GM21528 (cell line): ENCODE measurements around the gene CCDC170.
"Not testable (repeated sequence)": the region's sequence is repeated elsewhere in the genome, so short reads cannot be mapped to it uniquely, and the experiment has no call there.

ENCODE experiments used
- ATAC-seq: cut with Tn5 transposase; IDR thresholded peaks from one replicate; pipeline ENCODE4 v1.9.1; 2021; ENCODE audit warnings: mild to moderate bottlenecking, moderate library complexity; ENCODE audit not compliant: unreplicated experiment, low FRiP score

Gene CCDC170

DNA sequence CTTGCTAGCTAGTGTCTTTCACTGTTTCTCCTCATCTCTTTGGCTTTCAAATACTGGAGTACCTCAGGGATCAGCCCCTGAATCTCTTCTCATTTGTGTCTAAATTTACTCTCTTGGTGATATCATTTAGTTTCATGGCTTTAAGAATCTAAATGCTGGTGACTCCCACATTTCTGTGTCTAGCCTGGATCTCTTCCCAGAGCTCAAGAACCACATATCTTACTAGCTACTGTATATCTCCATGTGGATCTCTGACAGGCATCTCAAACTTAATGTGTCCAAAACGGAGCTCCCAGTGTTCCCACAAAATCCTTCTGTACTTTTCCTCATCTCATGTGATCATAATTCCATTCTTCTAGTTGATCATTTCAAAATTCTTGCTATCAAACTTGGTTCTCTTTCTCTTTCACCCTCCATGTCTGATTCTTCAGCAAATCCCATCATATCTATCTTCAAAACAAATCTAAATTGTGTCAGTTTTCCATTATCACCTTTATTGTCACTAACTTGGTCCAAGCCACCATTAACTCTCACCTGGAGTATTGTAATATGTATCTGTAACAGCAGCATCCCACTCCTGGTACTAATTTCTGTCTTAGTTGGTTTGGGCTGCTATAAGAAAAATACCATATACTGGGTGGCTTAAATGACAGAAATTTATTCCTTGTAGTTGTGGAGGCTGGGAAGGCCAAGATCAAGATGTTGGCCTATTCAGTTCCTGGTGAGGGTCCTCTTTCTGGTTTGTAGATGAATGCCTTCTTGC lies 45.9 kb downstream of the CCDC170 start:
- no peak for ATAC-seq

DNA sequence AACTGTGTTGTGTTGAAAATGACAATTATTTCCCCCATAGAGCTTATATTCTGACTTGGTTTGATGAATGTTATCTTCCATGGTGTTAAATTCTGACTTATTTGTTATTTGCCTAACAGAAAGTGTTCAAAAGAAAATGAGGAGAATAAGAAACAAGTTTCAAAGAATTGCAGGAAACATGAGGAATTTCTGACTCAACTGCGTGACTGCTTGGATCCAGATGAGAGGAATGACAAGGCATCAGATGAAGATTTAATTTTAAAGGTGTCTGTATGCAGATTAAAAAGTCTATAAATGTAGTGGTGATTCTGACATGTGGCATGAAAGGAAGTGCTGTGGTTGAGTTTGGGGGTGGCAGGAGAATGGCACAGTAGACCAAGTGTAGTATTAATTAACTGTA lies 50.6 kb downstream of the CCDC170 start:
- no peak for ATAC-seq

DNA sequence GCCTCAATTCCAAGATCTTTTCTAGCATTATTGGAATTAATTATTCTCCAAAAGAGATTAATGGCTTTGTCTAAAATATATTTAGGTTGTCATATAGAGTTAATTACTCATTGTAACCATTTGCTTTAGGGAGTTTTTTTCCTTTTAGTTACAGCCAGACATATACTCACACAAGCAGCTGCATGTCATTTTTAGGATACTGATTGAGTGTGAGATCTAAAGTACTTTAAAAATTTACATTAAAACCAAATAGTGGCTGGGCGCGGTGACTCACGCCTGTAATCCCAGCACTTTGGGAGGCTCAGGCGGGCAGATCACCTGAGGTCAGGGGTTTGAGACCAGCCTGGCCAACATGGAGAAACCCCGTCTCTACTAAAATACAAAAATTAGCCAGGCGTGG lies 51.1 kb downstream of the CCDC170 start:
- not testable (repeated sequence) for ATAC-seq

DNA sequence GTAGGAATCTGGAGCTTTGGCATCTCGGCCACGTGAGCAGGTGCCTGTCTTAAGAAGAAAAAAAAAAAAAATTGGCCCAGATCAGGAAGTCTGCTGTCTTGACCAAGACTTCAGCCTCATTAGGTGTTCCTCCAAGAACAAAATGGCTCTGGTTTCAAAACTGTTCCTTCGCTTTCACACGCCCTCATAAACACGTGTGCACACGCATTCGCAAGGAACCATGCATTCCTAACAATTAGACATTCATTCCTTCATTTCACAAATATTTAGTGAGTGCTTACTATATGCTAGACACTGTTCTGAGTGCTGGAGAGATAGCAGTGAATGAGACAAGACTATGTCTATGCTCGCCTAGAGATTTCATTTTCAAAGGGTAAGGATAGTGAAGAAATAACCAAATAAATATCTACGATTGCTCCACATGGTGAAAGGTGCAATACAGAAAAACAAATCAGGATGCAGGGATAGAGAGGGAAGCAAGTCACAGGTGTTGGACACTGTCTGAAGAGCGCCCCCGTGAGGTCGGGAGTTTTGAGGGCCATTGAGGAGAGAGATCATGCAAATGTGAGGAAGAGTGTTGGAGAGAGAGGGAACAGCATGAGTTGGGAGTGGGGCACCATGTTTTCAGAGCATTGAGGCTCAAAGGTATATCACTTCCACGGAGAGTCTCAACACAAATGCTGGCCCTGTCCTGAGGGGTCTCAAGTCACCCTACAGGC lies 53.3 kb downstream of the CCDC170 start:
- no peak for ATAC-seq

DNA sequence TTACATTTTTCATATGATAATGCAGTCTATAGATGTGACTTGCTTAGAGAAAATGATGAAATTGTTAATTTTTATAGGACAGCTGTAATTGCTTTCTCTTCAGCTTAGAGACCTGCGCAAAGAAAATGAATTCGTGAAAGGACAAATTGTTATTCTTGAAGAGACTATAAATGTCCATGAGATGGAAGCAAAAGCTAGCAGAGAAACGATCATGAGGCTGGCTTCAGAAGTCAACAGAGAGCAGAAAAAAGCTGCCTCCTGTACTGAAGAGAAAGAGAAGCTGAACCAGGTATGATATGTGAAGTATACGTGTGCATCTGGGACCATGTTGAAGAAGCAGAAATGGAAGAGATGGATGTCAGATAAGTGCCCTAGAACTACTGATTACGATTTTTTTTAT lies 54.4 kb downstream of the CCDC170 start:
- no peak for ATAC-seq

DNA sequence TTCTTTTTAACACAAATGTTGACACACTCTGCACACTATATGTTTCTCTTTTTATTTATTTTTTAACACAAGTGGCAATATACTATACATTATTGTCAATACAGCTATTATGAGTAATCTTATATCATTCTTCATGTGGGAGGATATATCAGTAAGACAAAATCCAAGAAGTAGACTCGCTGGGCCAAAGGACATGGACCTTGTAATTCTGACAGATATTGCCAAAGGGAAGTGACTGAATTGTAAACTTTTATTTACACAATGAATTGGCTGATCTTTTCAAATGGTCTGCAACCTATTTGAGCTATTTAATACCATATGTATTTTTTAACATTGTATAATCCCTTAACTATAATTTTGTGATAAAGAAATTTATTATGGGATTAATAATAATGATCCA lies 56.0 kb downstream of the CCDC170 start:
- ATAC-seq, result no peak

DNA sequence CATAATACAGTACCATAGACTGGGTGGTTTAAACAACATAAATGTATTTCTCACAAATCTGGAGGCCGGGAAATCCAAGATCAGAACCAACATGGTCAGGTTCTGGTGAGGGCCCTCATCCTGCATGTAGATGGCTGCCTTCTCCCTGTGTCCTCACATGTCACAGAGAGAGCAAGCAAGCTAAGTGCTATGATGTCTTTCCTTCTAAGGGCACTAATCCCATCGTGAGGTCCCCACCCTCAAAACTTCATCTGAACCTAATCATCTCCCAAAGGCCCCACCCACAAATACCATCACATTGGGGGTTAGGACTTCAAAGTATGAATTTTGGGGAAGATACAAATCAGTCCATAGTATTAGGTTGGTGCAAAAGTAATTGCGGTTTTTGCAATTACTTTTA lies 56.8 kb downstream of the CCDC170 start:
- ATAC-seq, result no peak

DNA sequence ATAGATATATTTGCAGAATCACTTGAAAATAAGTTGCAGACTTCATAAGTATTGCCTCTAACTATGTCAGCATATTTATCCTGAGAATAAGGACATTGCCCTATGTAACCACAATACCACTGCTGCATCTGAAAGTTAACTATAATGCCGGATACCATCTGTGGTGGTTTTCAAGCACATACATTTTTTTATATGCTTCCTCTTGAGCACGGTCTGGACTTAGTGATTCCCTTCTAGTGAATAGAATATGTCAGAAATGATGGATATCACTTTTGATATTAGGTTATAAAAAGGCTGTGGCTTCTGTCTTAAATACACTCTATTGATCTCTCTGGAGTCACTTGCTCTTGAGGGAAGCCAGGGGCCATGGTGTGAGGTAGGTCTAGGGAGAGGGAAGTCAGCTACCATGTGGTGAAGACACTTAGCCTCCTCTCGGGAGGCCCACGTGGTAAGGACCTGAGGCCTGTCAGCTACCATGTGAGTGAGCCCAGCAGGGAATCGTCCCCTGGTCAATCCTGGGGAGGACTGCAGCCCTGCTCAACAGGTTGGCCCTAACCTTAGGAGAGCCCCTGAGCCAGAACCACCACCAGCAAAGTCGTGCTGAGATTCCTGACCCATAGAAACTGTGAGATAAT lies 57.5 kb downstream of the CCDC170 start:
- no peak for ATAC-seq

DNA sequence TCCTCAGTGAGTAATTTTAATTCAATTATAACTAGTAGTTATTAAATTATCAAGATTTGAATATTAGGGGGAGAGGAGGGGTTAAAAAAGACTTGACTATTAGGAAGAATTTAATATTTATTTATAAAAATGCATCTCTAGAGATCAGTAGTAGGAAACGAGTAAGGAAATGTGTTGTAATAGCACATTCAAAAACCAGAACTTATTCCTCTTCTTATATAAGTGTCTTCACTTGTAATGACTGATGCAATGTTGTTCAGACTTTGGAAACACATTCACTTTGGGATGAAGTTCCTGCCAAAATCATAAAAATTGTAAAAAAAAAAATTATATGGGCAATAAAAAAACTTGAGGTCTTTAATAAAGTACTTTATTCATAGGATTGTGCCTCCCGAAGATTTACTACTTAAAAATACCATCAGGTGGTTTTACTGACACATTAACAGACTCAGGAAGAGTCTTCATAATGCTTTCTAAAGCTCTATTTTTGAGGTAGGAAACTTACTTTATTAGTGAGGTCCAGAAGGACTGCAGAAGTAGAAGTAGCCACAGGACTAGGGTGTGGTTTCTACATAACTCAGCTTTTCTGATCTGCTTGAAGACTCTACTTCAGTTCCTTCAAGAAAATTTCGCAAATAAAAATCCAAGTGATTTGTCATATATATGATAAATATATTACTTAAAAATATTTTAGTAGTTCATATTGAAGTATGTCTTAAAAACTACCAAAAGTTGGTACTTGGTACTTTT lies 59.8 kb downstream of the CCDC170 start:
- ATAC-seq, result no peak

DNA sequence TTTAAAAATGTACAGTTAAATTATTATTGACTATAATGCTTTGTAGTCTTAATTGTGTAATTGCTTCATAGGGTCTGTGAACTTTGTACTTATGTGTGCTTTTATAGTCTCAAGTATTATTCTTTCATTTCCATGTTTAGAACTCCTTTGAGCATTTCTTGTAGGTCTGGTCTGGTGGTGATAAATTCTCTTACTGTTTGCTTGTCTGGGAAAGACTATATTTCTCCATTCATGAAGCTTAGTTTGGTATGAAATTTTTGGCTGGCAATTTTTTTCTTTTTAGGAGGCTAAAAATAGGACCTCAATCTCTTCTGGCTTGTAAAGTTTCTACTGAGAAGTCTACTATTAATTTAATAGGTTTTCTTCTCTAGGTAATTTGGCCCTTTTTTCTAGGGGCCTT lies 67.4 kb downstream of the CCDC170 start:
- ATAC-seq, result no peak

DNA sequence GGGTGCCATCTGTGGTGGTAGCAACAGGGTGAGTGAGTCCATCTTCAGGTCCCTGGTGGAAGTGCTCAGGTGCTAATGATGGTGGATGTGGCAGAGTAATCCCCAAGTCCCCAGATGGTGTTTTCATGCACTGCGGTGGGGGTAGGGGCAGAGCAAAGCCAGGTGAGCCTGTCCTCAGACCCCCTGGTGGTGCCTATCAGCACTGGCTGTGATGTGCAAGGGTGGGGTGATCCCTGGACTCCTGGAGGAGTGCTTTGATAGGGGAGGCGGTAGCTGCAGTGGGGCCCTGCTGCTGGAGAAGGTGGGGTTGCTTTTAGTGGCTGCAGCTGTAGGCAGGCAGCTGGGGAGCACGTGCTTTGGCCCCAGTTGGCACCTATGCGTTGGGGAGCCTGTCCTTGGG lies 70.8 kb downstream of the CCDC170 start:
- ATAC-seq, result no peak

DNA sequence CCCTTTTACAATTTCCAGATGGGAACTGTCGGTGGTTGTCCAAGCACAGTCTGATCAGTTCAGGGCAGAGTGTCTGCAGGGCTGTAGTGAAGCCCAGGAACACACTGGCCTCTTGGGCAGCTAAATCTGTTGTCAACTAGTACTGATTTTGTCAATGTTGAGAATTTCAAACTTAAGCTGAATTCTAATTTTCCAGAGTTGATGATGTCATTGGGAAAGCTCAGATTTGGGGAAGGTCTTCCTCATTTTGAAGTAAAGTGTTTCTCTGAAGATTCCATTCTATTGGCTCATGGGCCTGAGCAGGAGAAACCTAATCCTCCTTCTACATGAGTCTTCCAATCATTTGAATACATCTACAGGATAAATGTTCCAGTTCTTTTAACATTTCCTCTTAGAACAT lies 72.1 kb downstream of the CCDC170 start:
- ATAC-seq, result no peak

DNA sequence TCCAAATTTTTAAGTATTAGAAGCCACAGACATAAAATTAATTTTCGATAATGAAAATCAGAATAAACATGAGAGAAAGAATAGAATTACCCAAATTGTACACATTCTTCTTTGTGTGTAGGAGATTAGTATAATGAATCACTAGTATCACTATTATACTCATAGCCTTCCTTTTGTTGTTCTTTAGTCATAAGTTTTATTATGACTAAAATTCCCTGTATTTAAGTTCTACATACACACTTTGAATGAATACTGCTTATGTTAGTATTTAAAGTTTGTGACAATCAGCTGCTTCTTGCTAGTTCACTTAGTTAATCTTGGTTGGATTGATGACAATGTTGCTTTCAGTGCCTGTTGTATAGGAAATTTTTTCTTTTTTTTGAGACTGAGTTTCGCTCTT lies 72.7 kb downstream of the CCDC170 start:
- no peak for ATAC-seq

DNA sequence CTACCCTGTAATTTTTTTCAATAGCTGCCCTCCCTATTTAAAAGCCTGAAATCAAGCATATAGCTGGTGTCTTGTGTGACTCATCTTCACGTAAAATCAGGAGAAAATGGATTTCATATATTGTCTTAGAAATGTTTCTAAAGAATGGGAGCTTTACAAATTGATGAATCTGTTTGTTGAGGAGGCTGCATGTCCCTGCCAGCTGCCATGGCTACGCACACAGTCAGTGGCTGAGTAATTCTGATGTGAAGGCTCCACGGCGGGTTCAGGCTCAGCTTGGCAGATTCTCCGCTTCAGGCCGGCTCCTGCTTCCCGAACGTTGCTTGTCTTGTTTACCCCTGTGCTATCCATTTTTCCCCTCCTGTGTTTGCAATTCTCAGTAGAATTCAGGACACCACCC lies 82.8 kb downstream of the CCDC170 start:
- no peak for ATAC-seq

DNA sequence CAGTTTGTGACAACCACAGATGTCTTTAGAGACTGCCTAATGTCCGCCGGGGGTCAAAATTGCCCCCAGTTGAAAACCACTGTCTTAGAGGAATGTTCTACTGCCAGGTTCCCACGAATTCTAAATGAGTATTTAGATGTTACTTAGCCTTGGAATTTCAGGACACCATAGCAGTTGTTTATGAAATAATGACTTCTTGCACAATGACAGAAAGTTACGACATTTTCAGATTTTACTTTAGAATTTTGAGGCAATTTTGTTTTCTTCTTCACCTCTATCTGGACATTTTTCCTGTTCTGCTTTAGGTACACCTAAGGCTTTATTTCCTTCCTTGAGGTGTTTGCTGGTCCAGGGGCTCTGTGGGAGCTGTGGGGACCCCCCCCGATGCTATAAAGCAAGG lies 83.4 kb downstream of the CCDC170 start:
- no peak for ATAC-seq

DNA sequence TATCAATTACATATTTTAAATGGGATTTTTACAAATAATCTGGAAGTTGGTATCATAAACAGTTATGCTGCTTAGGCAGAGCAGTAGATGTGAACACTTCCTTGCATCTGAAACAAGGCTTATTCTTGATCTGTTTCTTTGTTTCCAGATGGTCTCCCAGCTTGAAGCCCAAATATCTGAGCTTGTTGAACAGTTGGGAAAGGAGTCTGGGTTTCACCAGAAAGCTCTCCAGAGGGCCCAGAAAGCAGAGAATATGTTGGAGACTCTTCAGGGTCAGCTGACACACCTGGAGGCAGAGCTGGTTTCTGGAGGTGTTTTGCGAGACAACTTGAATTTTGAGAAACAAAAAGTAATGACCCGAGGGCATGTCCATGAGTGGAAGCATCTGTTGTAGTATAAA lies 91.9 kb downstream of the CCDC170 start:
- no peak for ATAC-seq

DNA sequence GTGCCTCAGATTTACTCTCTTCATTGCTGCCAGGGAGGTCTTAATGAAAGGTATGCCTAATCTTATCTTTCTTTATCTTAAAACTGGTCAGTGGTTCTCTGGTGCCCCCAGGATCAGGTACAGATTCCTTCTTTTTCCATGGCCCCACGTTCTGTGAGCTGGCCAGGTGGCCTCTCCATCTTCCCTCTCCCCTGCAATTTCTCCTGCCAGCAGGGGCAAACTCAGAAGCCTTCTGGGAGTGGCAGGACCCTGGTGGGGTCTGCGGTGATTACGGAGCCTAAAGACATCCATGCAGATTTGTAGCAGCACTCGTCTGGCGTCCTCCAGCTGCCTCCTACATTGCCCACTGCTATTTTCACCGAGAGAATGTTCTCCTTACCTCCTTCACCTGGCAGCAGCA lies 95.8 kb downstream of the CCDC170 start:
- no peak for ATAC-seq

DNA sequence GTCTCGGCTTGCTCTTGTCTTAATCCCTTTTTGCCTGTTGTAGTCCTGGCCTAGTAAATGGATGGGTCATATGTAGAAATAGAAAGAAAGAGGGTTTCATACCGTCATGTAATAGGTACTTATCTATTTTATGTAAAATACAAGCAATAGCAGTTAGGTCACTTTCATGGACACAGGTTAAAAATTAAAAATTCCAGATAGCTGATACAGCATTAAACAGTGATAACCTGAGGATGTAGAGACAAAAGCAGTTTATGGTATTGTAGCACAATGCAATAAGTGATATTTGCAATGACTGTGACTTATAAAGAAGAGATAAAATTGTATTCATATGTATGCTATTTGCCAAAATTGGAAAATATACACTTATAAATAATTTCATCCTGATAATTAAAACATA lies 96.9 kb downstream of the CCDC170 start:
- ATAC-seq, result no peak

DNA sequence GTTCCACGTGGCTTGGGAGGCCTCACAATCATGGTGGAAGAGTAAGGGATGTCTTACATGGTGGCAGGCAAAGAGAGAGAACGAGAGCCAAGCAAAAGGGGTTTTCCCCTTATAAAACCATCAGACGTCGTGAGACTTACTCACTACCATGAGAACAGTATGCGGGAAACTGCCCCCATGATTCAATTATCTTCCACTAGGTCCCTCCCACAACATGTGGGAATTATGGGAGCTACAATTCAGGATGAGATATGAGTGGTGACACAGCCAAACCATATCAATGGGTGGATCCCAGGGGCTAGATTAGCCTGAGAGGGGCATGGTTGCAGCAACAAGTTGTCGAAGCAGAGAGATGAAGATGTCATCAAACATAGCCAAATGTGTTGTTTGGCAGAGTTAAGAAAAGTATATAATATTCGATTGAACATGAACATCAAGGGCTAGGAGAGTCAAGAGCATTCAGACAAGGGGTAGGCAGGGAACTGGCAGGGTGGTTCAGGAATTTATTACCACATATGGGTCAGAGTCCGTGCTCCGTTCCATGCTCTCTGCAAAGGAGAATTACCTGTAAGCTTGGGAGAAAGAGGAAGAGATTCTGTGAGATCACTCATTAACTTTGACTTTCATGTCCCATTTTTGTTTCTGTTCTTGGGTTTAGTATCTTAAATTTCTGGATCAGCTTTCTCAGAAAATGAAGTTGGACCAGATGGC lies 98.8 kb downstream of the CCDC170 start:
- no peak for ATAC-seq

DNA sequence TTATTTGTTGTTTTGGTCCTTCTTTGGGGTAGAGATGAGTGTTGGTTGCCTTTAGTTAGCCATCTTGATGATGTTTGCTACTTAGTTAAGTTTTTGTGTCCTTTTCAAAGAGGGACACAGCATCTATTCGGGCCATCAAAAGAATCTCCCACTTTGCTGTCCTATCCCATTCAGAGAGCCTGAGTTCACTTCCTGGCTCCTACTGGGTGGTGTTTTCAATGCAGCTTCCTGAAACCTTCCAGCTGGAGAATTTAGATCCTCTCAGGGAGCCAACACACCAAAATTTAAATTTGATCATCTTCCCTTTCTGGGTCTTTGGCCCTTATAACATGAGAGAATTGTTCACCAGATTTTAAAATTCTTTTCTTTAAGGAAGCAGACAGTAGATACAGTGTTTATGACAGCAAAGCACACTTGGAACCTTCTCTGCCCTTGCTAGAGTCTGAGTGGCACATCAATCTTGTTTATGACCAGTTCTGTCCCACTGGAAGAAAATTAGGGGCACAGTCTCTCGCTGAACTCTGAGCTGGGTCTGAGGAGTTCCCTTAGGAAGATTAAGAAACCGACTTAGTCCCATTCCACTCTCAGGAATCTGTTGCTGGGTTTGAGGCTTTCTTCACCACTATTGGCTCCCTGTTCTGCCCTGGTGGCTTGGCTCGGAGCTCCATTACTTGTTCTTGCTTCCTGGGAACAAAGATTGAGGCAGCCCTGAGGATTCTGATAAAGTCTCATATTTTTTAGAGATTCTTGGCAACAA lies 115.5 kb downstream of the CCDC170 start:
- no peak for ATAC-seq
